HL-60 (cell line): ENCODE data around the gene CFAP74.

ENCODE experiments used
- DNase-seq, 2 experiments: peaks; one replicate each; pipeline ENCODE4 v3.0.0-alpha.2; 2010 to 2020; ENCODE audit warnings: low read depth in 1 of 2, low spot score in 1 of 2
- H3K27ac ChIP-seq: fragments of 250-450 bp; sonication (Bioruptor Pico); replicated peaks from 2 replicates; pipeline ENCODE4 v1.5.1; 2020; ENCODE audit warnings: mild to moderate bottlenecking, moderate library complexity
- H3K27me3 ChIP-seq: fragments of 250-450 bp; sonication (Bioruptor Pico); 2 replicates; pipeline ENCODE4 v1.5.1; 2021; ENCODE audit warnings: mild to moderate bottlenecking, moderate library complexity; ENCODE audit not compliant: insufficient read depth, poor library complexity, severe bottlenecking
- H3K4me3 ChIP-seq: replicated peaks from 2 replicates; pipeline ENCODE4 v1.5.1; 2011; ENCODE audit warnings: mild to moderate bottlenecking, control low read depth, low read length; ENCODE audit not compliant: insufficient read depth
- GABPA ChIP-seq: IDR thresholded peaks from 2 replicates; pipeline ENCODE4 v1.6.1; 2012; ENCODE audit warnings: low read depth
- POLR2AphosphoS5 ChIP-seq: IDR thresholded peaks from 2 replicates; pipeline ENCODE4 v1.6.1; 2012; ENCODE audit warnings: low read depth
- SPI1 ChIP-seq: IDR thresholded peaks from 2 replicates; pipeline ENCODE4 v1.6.1; 2012; ENCODE audit warnings: low read depth, mild to moderate bottlenecking, borderline replicate concordance
- TF ChIP-seq, protein P1 (sequence below): IDR thresholded peaks from one replicate; pipeline ENCODE4 v1.5.1; 2011; ENCODE audit warnings: low read length, control low read depth, inconsistent platforms; ENCODE audit not compliant: insufficient read depth
- TF ChIP-seq, protein P2 (sequence below): IDR thresholded peaks from 2 replicates; pipeline ENCODE4 v1.6.1; 2012; ENCODE audit warnings: low read depth; ENCODE audit not compliant: insufficient replicate concordance

Gene CFAP74

DNA sequence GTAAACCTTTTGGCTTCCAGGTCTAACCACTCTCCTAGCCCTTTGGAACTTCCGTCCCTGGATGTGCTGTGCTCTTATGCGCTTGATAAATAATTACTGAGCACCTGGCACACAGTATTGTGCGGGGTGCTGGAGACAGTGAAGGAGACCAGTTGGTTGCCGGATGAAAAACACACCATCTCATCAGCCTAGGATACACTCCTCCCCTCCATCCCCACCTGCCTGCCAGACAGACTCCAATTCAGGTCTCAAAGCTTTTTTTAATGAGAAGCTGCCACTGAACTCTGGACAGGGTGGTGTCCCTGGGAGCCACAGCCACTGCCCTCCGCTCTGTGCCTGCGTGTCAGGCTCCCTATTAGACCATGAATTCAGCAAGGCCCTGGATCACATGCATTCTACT, 121.9 kb downstream of the CFAP74 start:
- H3K27ac ChIP-seq, result no peak overlapping the region
- DNase-seq, result no peak
- TF ChIP-seq, protein P1, sequence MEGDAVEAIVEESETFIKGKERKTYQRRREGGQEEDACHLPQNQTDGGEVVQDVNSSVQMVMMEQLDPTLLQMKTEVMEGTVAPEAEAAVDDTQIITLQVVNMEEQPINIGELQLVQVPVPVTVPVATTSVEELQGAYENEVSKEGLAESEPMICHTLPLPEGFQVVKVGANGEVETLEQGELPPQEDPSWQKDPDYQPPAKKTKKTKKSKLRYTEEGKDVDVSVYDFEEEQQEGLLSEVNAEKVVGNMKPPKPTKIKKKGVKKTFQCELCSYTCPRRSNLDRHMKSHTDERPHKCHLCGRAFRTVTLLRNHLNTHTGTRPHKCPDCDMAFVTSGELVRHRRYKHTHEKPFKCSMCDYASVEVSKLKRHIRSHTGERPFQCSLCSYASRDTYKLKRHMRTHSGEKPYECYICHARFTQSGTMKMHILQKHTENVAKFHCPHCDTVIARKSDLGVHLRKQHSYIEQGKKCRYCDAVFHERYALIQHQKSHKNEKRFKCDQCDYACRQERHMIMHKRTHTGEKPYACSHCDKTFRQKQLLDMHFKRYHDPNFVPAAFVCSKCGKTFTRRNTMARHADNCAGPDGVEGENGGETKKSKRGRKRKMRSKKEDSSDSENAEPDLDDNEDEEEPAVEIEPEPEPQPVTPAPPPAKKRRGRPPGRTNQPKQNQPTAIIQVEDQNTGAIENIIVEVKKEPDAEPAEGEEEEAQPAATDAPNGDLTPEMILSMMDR, result no peak
- TF ChIP-seq, protein P2, sequence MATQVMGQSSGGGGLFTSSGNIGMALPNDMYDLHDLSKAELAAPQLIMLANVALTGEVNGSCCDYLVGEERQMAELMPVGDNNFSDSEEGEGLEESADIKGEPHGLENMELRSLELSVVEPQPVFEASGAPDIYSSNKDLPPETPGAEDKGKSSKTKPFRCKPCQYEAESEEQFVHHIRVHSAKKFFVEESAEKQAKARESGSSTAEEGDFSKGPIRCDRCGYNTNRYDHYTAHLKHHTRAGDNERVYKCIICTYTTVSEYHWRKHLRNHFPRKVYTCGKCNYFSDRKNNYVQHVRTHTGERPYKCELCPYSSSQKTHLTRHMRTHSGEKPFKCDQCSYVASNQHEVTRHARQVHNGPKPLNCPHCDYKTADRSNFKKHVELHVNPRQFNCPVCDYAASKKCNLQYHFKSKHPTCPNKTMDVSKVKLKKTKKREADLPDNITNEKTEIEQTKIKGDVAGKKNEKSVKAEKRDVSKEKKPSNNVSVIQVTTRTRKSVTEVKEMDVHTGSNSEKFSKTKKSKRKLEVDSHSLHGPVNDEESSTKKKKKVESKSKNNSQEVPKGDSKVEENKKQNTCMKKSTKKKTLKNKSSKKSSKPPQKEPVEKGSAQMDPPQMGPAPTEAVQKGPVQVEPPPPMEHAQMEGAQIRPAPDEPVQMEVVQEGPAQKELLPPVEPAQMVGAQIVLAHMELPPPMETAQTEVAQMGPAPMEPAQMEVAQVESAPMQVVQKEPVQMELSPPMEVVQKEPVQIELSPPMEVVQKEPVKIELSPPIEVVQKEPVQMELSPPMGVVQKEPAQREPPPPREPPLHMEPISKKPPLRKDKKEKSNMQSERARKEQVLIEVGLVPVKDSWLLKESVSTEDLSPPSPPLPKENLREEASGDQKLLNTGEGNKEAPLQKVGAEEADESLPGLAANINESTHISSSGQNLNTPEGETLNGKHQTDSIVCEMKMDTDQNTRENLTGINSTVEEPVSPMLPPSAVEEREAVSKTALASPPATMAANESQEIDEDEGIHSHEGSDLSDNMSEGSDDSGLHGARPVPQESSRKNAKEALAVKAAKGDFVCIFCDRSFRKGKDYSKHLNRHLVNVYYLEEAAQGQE, result no peak
- TF ChIP-seq POLR2AphosphoS5, result no peak
- no peak for TF ChIP-seq GABPA
- no peak for TF ChIP-seq SPI1
- H3K4me3 ChIP-seq, result no peak overlapping the region
- no peaks in the 10 kb centered on the region for H3K27me3 ChIP-seq

DNA sequence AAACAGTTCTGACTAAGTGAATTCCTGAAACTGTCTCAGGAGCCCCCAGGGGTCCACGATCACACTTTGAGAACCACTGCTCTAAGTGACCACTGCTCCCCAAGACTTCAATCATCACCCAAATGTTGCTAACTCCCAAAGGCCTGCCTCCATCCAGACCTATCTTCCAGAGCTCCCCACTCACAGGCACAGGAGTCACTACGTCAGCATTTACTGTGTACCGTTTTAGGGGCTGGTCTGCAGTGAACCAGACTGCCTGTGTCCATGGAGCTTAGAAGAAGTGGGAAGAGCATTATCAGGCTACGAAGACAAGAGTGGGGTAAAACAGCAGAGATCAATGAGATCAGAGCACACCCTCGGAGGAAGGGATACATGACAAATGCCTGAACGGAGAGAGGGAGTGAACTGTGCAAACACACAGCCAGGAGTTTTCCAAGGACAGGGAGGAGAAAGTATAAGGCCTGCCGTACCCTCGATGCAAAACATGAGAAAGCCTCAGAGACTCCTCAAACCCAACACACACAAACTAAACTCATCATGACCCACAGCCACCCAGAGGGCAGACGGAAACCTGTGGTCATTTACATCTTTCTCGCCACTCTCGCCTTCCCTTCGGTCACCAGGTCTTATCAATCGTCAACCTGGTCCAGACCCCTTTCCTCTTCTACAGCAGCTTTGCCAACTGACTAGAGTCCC, 122.8 kb downstream of the CFAP74 start:
- Histone ChIP-seq H3K27me3 (no peaks in the 10 kb centered on the region), H3K27ac (no peak overlapping the region), H3K4me3 (no peak overlapping the region)
- TF ChIP-seq POLR2AphosphoS5, result no peak
- TF ChIP-seq, protein P1, result no peak
- TF ChIP-seq, protein P2, result no peak
- TF ChIP-seq SPI1, result no peak
- TF ChIP-seq GABPA, result no peak
- DNase-seq, result no peak

DNA sequence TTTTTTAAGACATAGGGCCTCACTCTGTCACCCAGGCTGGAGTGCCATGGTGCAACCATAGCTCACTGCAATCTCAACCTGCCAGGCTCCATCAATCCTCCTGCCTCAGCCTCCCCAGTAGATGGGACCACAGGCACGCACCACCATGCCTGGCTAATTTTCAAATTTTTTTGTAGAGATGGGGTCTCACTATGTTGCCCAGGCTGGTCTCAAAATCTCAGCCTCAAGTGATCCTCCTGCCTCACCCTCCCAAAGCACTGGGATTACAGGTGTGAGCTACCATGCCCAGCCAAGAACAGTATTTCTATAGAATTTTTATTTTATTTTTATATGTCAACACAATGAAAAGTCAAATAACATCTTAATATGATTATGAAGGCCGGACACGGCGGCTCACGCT, 123.6 kb downstream of the CFAP74 start:
- no peaks in the 10 kb centered on the region for H3K27me3 ChIP-seq
- H3K4me3 ChIP-seq, result no peak overlapping the region
- no peak for DNase-seq
- no peak overlapping the region for H3K27ac ChIP-seq
- TF ChIP-seq, protein P1, result no peak
- no peak for TF ChIP-seq POLR2AphosphoS5
- no peak for TF ChIP-seq GABPA
- TF ChIP-seq, protein P2, result no peak
- TF ChIP-seq SPI1, result no peak
